ENCODE results near the gene CTU1. TPM values are rescaled to one million over a fixed set of nuclear protein-coding genes. Genes with fewer than 3 reads are reported as not detected.
A peak's percentile ranks its signal among the peaks of the same experiment; 100 is the strongest.

Gene CTU1
- total RNA-seq (2021; ENCODE audit: unreplicated experiment) (9.3 TPM), Bru-seq, nascent RNA (percentile 57 among the genes with signal in this experiment), BruChase-seq, experiment 1, labeled RNA remaining after a 2-hour chase (percentile 53 among the genes with signal in this experiment), BruChase-seq, experiment 2, labeled RNA remaining after a 6-hour chase (percentile 50 among the genes with signal in this experiment)
- 10.1 TPM for polyA plus RNA-seq (2012; ENCODE audit: insufficient read length)
- long read RNA-seq, transcript CTU1-201 (3 exons, 2,087 nt) = major isoform, 37 of 43 reads
- long read RNA-seq, partial matches to known transcripts = 3 of 43 reads
- long read RNA-seq, other reads (novel, unspliced or antisense) = 3 of 43 reads

GRCh38 chr19:51108066-51108804 is at the start of gene CTU1:
Gene CTU1, minus strand, starts transcription at chr19:51108409. Its CDS starts 3,840 bp downstream, at chr19:51104569.
- Histone ChIP-seq H3K4me1 (ENCODE audit: control insufficient read depth, insufficient read depth, low read length) (0 out of 2 replicates have a peak, but pooled peaks cover 3% of the 10 kb centered on the region), H3K4me3 (ENCODE audit: low read depth in 2 of 2, low read length in 2 of 2) (peak within 1 kb of the TSS; percentile 76 to 79), H3K9me3 (ENCODE audit: control insufficient read depth, insufficient read depth, low read depth, low read length) (no peaks in the 10 kb centered on the region), H3K27ac (ENCODE audit: low read length) (peak within 1 kb of the TSS; percentile 78), H3K36me3 (ENCODE audit: control insufficient read depth, insufficient read depth, low read length) (no peaks in the 10 kb centered on the region; the same call in 1 of the 2 replicates), H3K27me3 (ENCODE audit: control insufficient read depth, insufficient read depth, low read length) (no peaks in the 10 kb centered on the region; the same call in 1 of the 2 replicates)
- ChIA-PET CTCF (interaction anchor here (1.0 kb wide), 1 partner anchor 48 kb away, joined by 4 read pairs; no protein-coding TSS in a partner anchor), POLR2A (no interaction called here)
- peak; percentile 99 for ATAC-seq
- intact Hi-C loops (cut with micrococcal nuclease; ENCODE audit: unreplicated experiment) (no loop called here), in situ Hi-C loops (cut with HindIII; ENCODE audit: low pct_unique_long_range_greater_than_20kb, low sequenced_read_pairs) (no loop called here)
- TF ChIP-seq POLR2AphosphoS5 (IDR thresholded peaks at IDR 0.05; ENCODE audit: low read depth, low read length) = peak; percentile 62
- TF ChIP-seq SIN3A (IDR thresholded peaks at IDR 0.05; ENCODE audit: borderline replicate concordance, insufficient read depth, low read depth, low read length) = peak; percentile 51; the same call in 1 of the 2 replicates
- TF ChIP-seq TCF7L2 (IDR thresholded peaks at IDR 0.05; ENCODE audit: low read depth, low read length) = no peak
- DNase-seq (ENCODE audit: low read depth, low spot score) = peak; percentile 88
- no TSS peak for BruUV-seq (replicated peaks)

DNA sequence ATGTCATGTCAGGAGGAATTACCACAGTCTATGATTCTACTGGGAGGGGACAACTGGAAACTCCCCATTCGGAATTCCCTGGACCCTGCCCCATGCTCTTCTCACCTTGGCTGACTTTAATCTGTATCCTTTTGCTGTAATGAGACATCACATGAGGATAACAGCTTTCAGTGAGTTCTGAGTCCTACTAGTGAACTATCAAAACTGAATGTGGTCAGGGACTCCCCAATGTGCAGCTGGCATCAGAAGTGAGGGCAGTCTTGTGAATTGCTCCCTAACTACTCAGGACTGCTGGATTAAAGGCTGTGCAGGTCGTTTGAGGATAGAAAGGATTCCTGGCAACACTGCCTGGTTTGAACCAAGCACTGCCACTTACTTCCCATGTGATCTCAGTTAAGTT is 49.1 kb upstream of the CTU1 start:
- Histone ChIP-seq H3K9me3 (ENCODE audit: control insufficient read depth, insufficient read depth, low read depth, low read length) (no peaks in the 10 kb centered on the region), H3K36me3 (ENCODE audit: control insufficient read depth, insufficient read depth, low read length) (no peaks in the 10 kb centered on the region), H3K27ac (ENCODE audit: low read length) (no peak overlapping the region), H3K4me1 (ENCODE audit: control insufficient read depth, insufficient read depth, low read length) (no peaks in the 10 kb centered on the region), H3K27me3 (ENCODE audit: control insufficient read depth, insufficient read depth, low read length) (no peaks in the 10 kb centered on the region), H3K4me3 (ENCODE audit: low read depth in 2 of 2, low read length in 2 of 2) (no peak overlapping the region)
- DNase-seq (ENCODE audit: low read depth, low spot score) (no peak), ATAC-seq (no peak)
- no peak for TF ChIP-seq CTCF (IDR thresholded peaks at IDR 0.05)
- TF ChIP-seq, protein P1, sequence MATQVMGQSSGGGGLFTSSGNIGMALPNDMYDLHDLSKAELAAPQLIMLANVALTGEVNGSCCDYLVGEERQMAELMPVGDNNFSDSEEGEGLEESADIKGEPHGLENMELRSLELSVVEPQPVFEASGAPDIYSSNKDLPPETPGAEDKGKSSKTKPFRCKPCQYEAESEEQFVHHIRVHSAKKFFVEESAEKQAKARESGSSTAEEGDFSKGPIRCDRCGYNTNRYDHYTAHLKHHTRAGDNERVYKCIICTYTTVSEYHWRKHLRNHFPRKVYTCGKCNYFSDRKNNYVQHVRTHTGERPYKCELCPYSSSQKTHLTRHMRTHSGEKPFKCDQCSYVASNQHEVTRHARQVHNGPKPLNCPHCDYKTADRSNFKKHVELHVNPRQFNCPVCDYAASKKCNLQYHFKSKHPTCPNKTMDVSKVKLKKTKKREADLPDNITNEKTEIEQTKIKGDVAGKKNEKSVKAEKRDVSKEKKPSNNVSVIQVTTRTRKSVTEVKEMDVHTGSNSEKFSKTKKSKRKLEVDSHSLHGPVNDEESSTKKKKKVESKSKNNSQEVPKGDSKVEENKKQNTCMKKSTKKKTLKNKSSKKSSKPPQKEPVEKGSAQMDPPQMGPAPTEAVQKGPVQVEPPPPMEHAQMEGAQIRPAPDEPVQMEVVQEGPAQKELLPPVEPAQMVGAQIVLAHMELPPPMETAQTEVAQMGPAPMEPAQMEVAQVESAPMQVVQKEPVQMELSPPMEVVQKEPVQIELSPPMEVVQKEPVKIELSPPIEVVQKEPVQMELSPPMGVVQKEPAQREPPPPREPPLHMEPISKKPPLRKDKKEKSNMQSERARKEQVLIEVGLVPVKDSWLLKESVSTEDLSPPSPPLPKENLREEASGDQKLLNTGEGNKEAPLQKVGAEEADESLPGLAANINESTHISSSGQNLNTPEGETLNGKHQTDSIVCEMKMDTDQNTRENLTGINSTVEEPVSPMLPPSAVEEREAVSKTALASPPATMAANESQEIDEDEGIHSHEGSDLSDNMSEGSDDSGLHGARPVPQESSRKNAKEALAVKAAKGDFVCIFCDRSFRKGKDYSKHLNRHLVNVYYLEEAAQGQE (IDR thresholded peaks at IDR 0.05; ENCODE audit: insufficient read depth in 1 of 2, low read depth in 2 of 2, low read length in 1 of 2) = no peak
- TF ChIP-seq POLR2AphosphoS5 (IDR thresholded peaks at IDR 0.05; ENCODE audit: low read depth, low read length) = no peak
- no peak for TF ChIP-seq TCF7L2 (IDR thresholded peaks at IDR 0.05; ENCODE audit: low read depth, low read length)
- no peak for TF ChIP-seq SIN3A (IDR thresholded peaks at IDR 0.05; ENCODE audit: borderline replicate concordance, insufficient read depth, low read depth, low read length)
- ChIA-PET POLR2A (no interaction called here), CTCF (no interaction called here)
- in situ Hi-C loops (cut with HindIII; ENCODE audit: low pct_unique_long_range_greater_than_20kb, low sequenced_read_pairs) = no loop called here
- BruUV-seq (replicated peaks) = no TSS peak
- intact Hi-C loops (cut with micrococcal nuclease; ENCODE audit: unreplicated experiment) = loop anchor here (5.0 kb wide), 1 partner anchor 100 kb away; no protein-coding TSS in a partner anchor

Measured in Panc1 (cell line).